OCI-LY7 (cell line): ENCODE data around the gene EVA1C.

Experiments
- EZH2phosphoT487 ChIP-seq: fragments of 200-600 bp; sonication (generic); IDR thresholded peaks from 2 replicates; pipeline ENCODE4 v1.6.1; 2018; ENCODE audit warnings: low read depth, borderline replicate concordance, mild to moderate bottlenecking, mixed run types, antibody characterized with exemption, low read length, moderate library complexity, mixed read lengths
- TF ChIP-seq, protein P1 (sequence below): fragments of 200-600 bp; sonication (generic); conservative IDR thresholded peaks from 2 replicates; pipeline ENCODE4 v1.5.1; 2014; ENCODE audit warnings: mild to moderate bottlenecking, antibody characterized with exemption, low read length, moderate library complexity, mixed read lengths

DNA sequence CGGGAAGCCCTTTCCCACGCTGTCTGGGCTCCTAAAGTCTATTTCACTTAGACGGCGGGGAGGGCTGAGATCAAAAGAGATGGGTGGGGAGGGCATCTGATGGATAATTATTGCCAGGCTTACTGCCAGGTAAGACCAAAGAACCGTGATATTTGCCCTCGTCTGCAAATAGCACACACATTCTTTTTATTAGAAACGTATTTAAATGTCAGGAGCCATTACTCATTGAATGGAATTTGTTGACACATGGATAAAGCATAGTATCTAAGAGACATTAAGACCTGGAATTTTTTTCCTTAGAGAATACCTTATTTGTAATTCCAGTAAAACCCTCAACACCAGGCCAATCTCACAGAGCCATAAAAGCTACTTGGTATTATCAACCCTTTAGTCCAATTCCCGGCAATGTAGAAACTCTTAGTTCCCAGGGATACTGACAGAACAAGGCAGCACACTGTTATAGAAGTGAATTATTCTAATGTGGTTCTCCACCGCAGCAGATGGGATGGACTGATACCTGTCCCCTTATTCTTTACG lies 30.3 kb upstream of the EVA1C start:
- TF ChIP-seq, protein P1, sequence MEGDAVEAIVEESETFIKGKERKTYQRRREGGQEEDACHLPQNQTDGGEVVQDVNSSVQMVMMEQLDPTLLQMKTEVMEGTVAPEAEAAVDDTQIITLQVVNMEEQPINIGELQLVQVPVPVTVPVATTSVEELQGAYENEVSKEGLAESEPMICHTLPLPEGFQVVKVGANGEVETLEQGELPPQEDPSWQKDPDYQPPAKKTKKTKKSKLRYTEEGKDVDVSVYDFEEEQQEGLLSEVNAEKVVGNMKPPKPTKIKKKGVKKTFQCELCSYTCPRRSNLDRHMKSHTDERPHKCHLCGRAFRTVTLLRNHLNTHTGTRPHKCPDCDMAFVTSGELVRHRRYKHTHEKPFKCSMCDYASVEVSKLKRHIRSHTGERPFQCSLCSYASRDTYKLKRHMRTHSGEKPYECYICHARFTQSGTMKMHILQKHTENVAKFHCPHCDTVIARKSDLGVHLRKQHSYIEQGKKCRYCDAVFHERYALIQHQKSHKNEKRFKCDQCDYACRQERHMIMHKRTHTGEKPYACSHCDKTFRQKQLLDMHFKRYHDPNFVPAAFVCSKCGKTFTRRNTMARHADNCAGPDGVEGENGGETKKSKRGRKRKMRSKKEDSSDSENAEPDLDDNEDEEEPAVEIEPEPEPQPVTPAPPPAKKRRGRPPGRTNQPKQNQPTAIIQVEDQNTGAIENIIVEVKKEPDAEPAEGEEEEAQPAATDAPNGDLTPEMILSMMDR, result no peak
- TF ChIP-seq EZH2phosphoT487, result no peak
